ENCODE data around the gene KCTD1. TPM values are rescaled to one million over a fixed set of nuclear protein-coding genes. Genes with fewer than 3 reads are reported as not detected.

KCTD1 gene
- total RNA-seq, 2 experiments from 2014 or later: 3.2 to 3.6 TPM

- ChIA-PET POLR2A (no interaction called here), CTCF (no interaction called here)
Observed at GRCh38 chr18:26407736-26408601, 140.4 kb downstream of the KCTD1 start.

GRCh38 chr18:26406854-26407517 is 141.4 kb downstream of the KCTD1 start:
- ChIA-PET POLR2A (no interaction called here), CTCF (no interaction called here)

- ChIA-PET CTCF (no interaction called here), POLR2A (no interaction called here)
Observed at GRCh38 chr18:26406324-26406723, 142.0 kb downstream of the KCTD1 start.

GRCh38 chr18:26405190-26405801 is 143.1 kb downstream of the KCTD1 start:
- ChIA-PET CTCF (no interaction called here), POLR2A (no interaction called here)

All from activated CD8-positive, alpha-beta memory T cell treated with anti-CD3 and anti-CD28 coated beads for 36 hours (primary cell).